HG02973 (cell line): ENCODE measurements around the gene NQO2.

Source experiments
- ATAC-seq: cut with Tn5 transposase; IDR thresholded peaks from one replicate; pipeline ENCODE4 v1.9.1; 2021; ENCODE audit warnings: moderate library complexity; ENCODE audit not compliant: unreplicated experiment

The NQO2 gene

GRCh38 chr6:3068329-3069214, 68.9 kb downstream of the NQO2 start, which contains the start of gene RIPK1:
Gene RIPK1, plus strand, starts transcription at chr6:3068494. Its CDS starts 8,330 bp downstream, at chr6:3076824.
- peak; percentile 83 for ATAC-seq
